Measurements from ENCODE around the gene TBC1D22A. TPM values are rescaled to one million over a fixed set of nuclear protein-coding genes. Genes with fewer than 3 reads are reported as not detected.

Gene TBC1D22A
- polyA plus RNA-seq, 1 donor from 2014 or later: 9.3 TPM

- TF ChIP-seq TAF1 (IDR thresholded peaks at IDR 0.05; ENCODE audit: low read depth) (no peak), POLR2AphosphoS5 (IDR thresholded peaks at IDR 0.05) (no peak), MXI1 (conservative IDR thresholded peaks at IDR 0.05; ENCODE audit: poor library complexity, severe bottlenecking) (no peak), EZH2 (IDR thresholded peaks at IDR 0.05; ENCODE audit: borderline replicate concordance, insufficient read depth, low read length, poor library complexity, severe bottlenecking) (no peak), CTCF (IDR thresholded peaks at IDR 0.05; ENCODE audit: poor library complexity, severe bottlenecking) (no peak), EP300 (conservative IDR thresholded peaks at IDR 0.05; ENCODE audit: poor library complexity, severe bottlenecking) (no peak), SMC3 (conservative IDR thresholded peaks at IDR 0.05; ENCODE audit: poor library complexity) (no peak), RAD21 (conservative IDR thresholded peaks at IDR 0.05) (no peak), REST (IDR thresholded peaks at IDR 0.05; ENCODE audit: borderline replicate concordance) (no peak)
- H3K9ac ChIP-seq (ENCODE audit: low read length): no peak overlapping the region
- H3K4me3 ChIP-seq (ENCODE audit: low read length): no peak overlapping the region
- H2AFZ ChIP-seq (ENCODE audit: low read depth, low read length): no peak overlapping the region
- no peaks in the 10 kb centered on the region for H3K36me3 ChIP-seq (ENCODE audit: insufficient read depth, low read length)
- no peaks in the 10 kb centered on the region for H4K20me1 ChIP-seq (ENCODE audit: insufficient read depth)
- no peaks in the 10 kb centered on the region for H3K9me2 ChIP-seq (ENCODE audit: insufficient read depth, low read length)
- no peaks in the 10 kb centered on the region for H3K79me2 ChIP-seq (replicated peaks; ENCODE audit: insufficient read depth, low read length)
- H3K4me2 ChIP-seq (ENCODE audit: low read length): no peak overlapping the region
- H3K27me3 ChIP-seq (ENCODE audit: insufficient read depth, low read depth, low read length): no peaks in the 10 kb centered on the region
- no peak overlapping the region for H3K27ac ChIP-seq (ENCODE audit: low read length)
- no peaks in the 10 kb centered on the region for H3K9me3 ChIP-seq (ENCODE audit: low read length)
- H3F3A ChIP-seq (ENCODE audit: insufficient read depth, low read length, poor library complexity, severe bottlenecking): no peaks in the 10 kb centered on the region
These were observed 329.7 kb downstream of the TBC1D22A start for GRCh38 chr22:47091921-47092700.

GRCh38 chr22:47092896-47093311, 330.5 kb downstream of the TBC1D22A start:
- no peaks in the 10 kb centered on the region for H3K36me3 ChIP-seq (ENCODE audit: insufficient read depth, low read length)
- no peaks in the 10 kb centered on the region for H3K9me2 ChIP-seq (ENCODE audit: insufficient read depth, low read length)
- no peaks in the 10 kb centered on the region for H3K79me2 ChIP-seq (replicated peaks; ENCODE audit: insufficient read depth, low read length)
- no peak overlapping the region for H3K9ac ChIP-seq (ENCODE audit: low read length)
- no peak overlapping the region for H3K4me2 ChIP-seq (ENCODE audit: low read length)
- no peak overlapping the region for H2AFZ ChIP-seq (ENCODE audit: low read depth, low read length)
- no peaks in the 10 kb centered on the region for H3K27me3 ChIP-seq (ENCODE audit: insufficient read depth, low read depth, low read length)
- no peaks in the 10 kb centered on the region for H3K9me3 ChIP-seq (ENCODE audit: low read length)
- no peaks in the 10 kb centered on the region for H4K20me1 ChIP-seq (ENCODE audit: insufficient read depth)
- TF ChIP-seq CTCF (IDR thresholded peaks at IDR 0.05; ENCODE audit: poor library complexity, severe bottlenecking) (no peak), POLR2AphosphoS5 (IDR thresholded peaks at IDR 0.05) (no peak), EP300 (conservative IDR thresholded peaks at IDR 0.05; ENCODE audit: poor library complexity, severe bottlenecking) (no peak), TAF1 (IDR thresholded peaks at IDR 0.05; ENCODE audit: low read depth) (no peak), EZH2 (IDR thresholded peaks at IDR 0.05; ENCODE audit: borderline replicate concordance, insufficient read depth, low read length, poor library complexity, severe bottlenecking) (no peak), RAD21 (conservative IDR thresholded peaks at IDR 0.05) (no peak), SMC3 (conservative IDR thresholded peaks at IDR 0.05; ENCODE audit: poor library complexity) (no peak)
- H3K4me3 ChIP-seq (ENCODE audit: low read length): no peak overlapping the region
- no peaks in the 10 kb centered on the region for H3F3A ChIP-seq (ENCODE audit: insufficient read depth, low read length, poor library complexity, severe bottlenecking)
- H3K27ac ChIP-seq (ENCODE audit: low read length): no peak overlapping the region
